LHCN-M2 (cell line): ENCODE measurements around the gene DOK3. TPM values are rescaled to one million over a fixed set of nuclear protein-coding genes. Genes with fewer than 3 reads are reported as not detected.
"Not testable (repeated sequence)": the region's sequence is repeated elsewhere in the genome, so short reads cannot be mapped to it uniquely, and the experiment has no call there.

ENCODE experiments used
- DNase-seq: peaks from one replicate; pipeline ENCODE4 v3.0.0-alpha.2; 2012; ENCODE audit warnings: low read depth
- total RNA-seq: library from RNA; depleted of rRNA; stranded (reverse); fragments of >200 nt; gene quantifications from 2 replicates; pipeline ENCODE4 v1.2.3, GENCODE V29; 2014

DOK3 gene
- total RNA-seq, 1 experiment from 2014 or later = 14.8 TPM

GRCh38 chr5:177497292-177498012 lies 12.2 kb downstream of the DOK3 start, which contains the start of gene PDLIM7:
Gene PDLIM7, minus strand, starts transcription at chr5:177497604. Its CDS starts 1,092 bp downstream, at chr5:177496512.
- peak; percentile 94 for DNase-seq

- DNase-seq = peak; percentile 90
These were observed 12.8 kb downstream of the DOK3 start for GRCh38 chr5:177496727-177497291.

GRCh38 chr5:177496070-177496726 lies 13.4 kb downstream of the DOK3 start:
- DNase-seq = peak; percentile 59

GRCh38 chr5:177495243-177496060 lies 14.2 kb downstream of the DOK3 start:
- peak; percentile 94 for DNase-seq

GRCh38 chr5:177494346-177495195 lies 15.1 kb downstream of the DOK3 start:
- peak; percentile 79 for DNase-seq

- DNase-seq = no peak
These were observed 15.8 kb downstream of the DOK3 start for GRCh38 chr5:177493795-177494345.

- DNase-seq = no peak
These were observed 16.8 kb downstream of the DOK3 start for GRCh38 chr5:177492841-177493240.

- DNase-seq = no peak
These were observed 17.5 kb downstream of the DOK3 start for GRCh38 chr5:177491983-177492746.

- DNase-seq = no peak
These were observed 18.1 kb downstream of the DOK3 start for GRCh38 chr5:177491429-177491945.

GRCh38 chr5:177490992-177491391 lies 18.6 kb downstream of the DOK3 start:
- DNase-seq = no peak

GRCh38 chr5:177490311-177490991 lies 19.2 kb downstream of the DOK3 start:
- DNase-seq = no peak

- no peak for DNase-seq
These were observed 20.4 kb downstream of the DOK3 start for GRCh38 chr5:177489119-177489716.

GRCh38 chr5:177487975-177488374 lies 21.7 kb downstream of the DOK3 start:
- no peak for DNase-seq

GRCh38 chr5:177487144-177487543 lies 22.5 kb downstream of the DOK3 start:
- no peak for DNase-seq

GRCh38 chr5:177486256-177486655 lies 23.4 kb downstream of the DOK3 start:
- DNase-seq = no peak

GRCh38 chr5:177485753-177486152 lies 23.9 kb downstream of the DOK3 start:
- not testable (repeated sequence) for DNase-seq

GRCh38 chr5:177484902-177485549 lies 24.6 kb downstream of the DOK3 start:
- DNase-seq = no peak
